ENCODE measurements around the gene RELT.

GRCh38 chr11:73375830-73376159, 404 bp upstream of the RELT start:
- no peak for TF ChIP-seq CTCF (conservative IDR thresholded peaks at IDR 0.05; ENCODE audit: low read depth in 2 of 2)
- no peak for TF ChIP-seq POLR2AphosphoS5 (IDR thresholded peaks at IDR 0.05; ENCODE audit: low read depth)
- TF ChIP-seq EZH2 (IDR thresholded peaks at IDR 0.05; ENCODE audit: low read depth, unreplicated experiment), result no peak
- TF ChIP-seq CREB1 (CRISPR knock-in tag; IDR thresholded peaks at IDR 0.05; ENCODE audit: low read depth), result no peak
- TF ChIP-seq, protein P1, sequence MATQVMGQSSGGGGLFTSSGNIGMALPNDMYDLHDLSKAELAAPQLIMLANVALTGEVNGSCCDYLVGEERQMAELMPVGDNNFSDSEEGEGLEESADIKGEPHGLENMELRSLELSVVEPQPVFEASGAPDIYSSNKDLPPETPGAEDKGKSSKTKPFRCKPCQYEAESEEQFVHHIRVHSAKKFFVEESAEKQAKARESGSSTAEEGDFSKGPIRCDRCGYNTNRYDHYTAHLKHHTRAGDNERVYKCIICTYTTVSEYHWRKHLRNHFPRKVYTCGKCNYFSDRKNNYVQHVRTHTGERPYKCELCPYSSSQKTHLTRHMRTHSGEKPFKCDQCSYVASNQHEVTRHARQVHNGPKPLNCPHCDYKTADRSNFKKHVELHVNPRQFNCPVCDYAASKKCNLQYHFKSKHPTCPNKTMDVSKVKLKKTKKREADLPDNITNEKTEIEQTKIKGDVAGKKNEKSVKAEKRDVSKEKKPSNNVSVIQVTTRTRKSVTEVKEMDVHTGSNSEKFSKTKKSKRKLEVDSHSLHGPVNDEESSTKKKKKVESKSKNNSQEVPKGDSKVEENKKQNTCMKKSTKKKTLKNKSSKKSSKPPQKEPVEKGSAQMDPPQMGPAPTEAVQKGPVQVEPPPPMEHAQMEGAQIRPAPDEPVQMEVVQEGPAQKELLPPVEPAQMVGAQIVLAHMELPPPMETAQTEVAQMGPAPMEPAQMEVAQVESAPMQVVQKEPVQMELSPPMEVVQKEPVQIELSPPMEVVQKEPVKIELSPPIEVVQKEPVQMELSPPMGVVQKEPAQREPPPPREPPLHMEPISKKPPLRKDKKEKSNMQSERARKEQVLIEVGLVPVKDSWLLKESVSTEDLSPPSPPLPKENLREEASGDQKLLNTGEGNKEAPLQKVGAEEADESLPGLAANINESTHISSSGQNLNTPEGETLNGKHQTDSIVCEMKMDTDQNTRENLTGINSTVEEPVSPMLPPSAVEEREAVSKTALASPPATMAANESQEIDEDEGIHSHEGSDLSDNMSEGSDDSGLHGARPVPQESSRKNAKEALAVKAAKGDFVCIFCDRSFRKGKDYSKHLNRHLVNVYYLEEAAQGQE (IDR thresholded peaks at IDR 0.05; ENCODE audit: unreplicated experiment), result no peak
- no peak for TF ChIP-seq EZH2phosphoT487 (IDR thresholded peaks at IDR 0.05; ENCODE audit: unreplicated experiment)
- no peak for TF ChIP-seq NANOG (IDR thresholded peaks at IDR 0.05; ENCODE audit: borderline replicate concordance)
- TF ChIP-seq ZNF331 (CRISPR knock-in tag; IDR thresholded peaks at IDR 0.05; ENCODE audit: low read depth), result no peak

All from GM23338 (cell line).